Trophoblast cell (in vitro differentiated cells and primary cell): ENCODE measurements around the gene GRIK4. TPM values are rescaled to one million over a fixed set of nuclear protein-coding genes. Genes with fewer than 3 reads are reported as not detected.
A peak's percentile ranks its signal among the peaks of the same experiment; 100 is the strongest.

ENCODE experiments used
- DNase-seq, 2 donors: peaks; one replicate each; pipeline ENCODE4 v3.0.0-alpha.2; 2016
- H2AFZ ChIP-seq: 2 replicates; pipeline ENCODE4 v1.6.1; 2013; ENCODE audit warnings: low read length, moderate library complexity, mild to moderate bottlenecking; ENCODE audit not compliant: insufficient read depth, poor library complexity
- H2AK5ac ChIP-seq: 2 replicates; pipeline ENCODE4 v1.6.1; 2013; ENCODE audit warnings: mild to moderate bottlenecking, low read length
- H2BK120ac ChIP-seq: 2 replicates; pipeline ENCODE4 v1.6.1; 2013; ENCODE audit warnings: low read length, mild to moderate bottlenecking, moderate library complexity; ENCODE audit not compliant: insufficient read depth, poor library complexity
- H2BK12ac ChIP-seq: 2 replicates; pipeline ENCODE4 v1.6.1; 2013; ENCODE audit warnings: mild to moderate bottlenecking, low read length, moderate library complexity
- H2BK5ac ChIP-seq: 2 replicates; pipeline ENCODE4 v1.6.1; 2013; ENCODE audit warnings: low read length, low read depth, moderate library complexity, mild to moderate bottlenecking; ENCODE audit not compliant: poor library complexity
- H3K14ac ChIP-seq: 2 replicates; pipeline ENCODE4 v1.6.1; 2013; ENCODE audit warnings: mild to moderate bottlenecking, low read length
- H3K18ac ChIP-seq: 2 replicates; pipeline ENCODE4 v1.6.1; 2013; ENCODE audit warnings: mild to moderate bottlenecking, low read length
- H3K23ac ChIP-seq: 2 replicates; pipeline ENCODE4 v1.6.1; 2013; ENCODE audit warnings: low read length
- H3K27ac ChIP-seq: 2 replicates; pipeline ENCODE4 v1.5.1; 2013; ENCODE audit warnings: low read depth, mild to moderate bottlenecking, inconsistent platforms, low read length, moderate library complexity
- H3K27me3 ChIP-seq: 2 replicates; pipeline ENCODE4 v1.6.1; 2013; ENCODE audit warnings: inconsistent platforms, mild to moderate bottlenecking, low read length, moderate library complexity; ENCODE audit not compliant: insufficient read depth
- H3K36me3 ChIP-seq, 2 experiments: 1 replicate in 1 of 2; 2 replicates in 1 of 2; pipeline ENCODE4 v1.6.1; 2013; ENCODE audit warnings: low read length in 2 of 2, mild to moderate bottlenecking in 2 of 2, moderate library complexity in 1 of 2; ENCODE audit not compliant: insufficient read depth in 2 of 2, control insufficient read depth in 1 of 2
- H3K4ac ChIP-seq: 2 replicates; pipeline ENCODE4 v1.6.1; 2013; ENCODE audit warnings: low read depth, mild to moderate bottlenecking, low read length, moderate library complexity
- H3K4me1 ChIP-seq, 2 experiments: 1 replicate in 1 of 2; 2 replicates in 1 of 2; pipeline ENCODE4 v1.6.1; 2013; ENCODE audit warnings: low read length in 2 of 2, mild to moderate bottlenecking in 2 of 2, moderate library complexity in 1 of 2; ENCODE audit not compliant: insufficient read depth in 2 of 2, control insufficient read depth in 1 of 2
- H3K4me2 ChIP-seq: 2 replicates; pipeline ENCODE4 v1.6.1; 2013; ENCODE audit warnings: inconsistent platforms, mild to moderate bottlenecking, low read length, moderate library complexity
- H3K4me3 ChIP-seq: 2 replicates; pipeline ENCODE4 v1.5.1; 2013; ENCODE audit warnings: mild to moderate bottlenecking, low read depth, low read length, inconsistent platforms
- H3K79me1 ChIP-seq: one replicate; pipeline ENCODE4 v1.6.1; 2013; ENCODE audit warnings: low read length
- H3K79me2 ChIP-seq: 2 replicates; pipeline ENCODE4 v1.6.1; 2013; ENCODE audit warnings: low read length, mild to moderate bottlenecking; ENCODE audit not compliant: control insufficient read depth, insufficient read depth, poor library complexity
- H3K9ac ChIP-seq: 2 replicates; pipeline ENCODE4 v1.6.1; 2013; ENCODE audit warnings: mild to moderate bottlenecking, low read length
- H3K9me3 ChIP-seq: 2 replicates; pipeline ENCODE4 v1.6.1; 2013; ENCODE audit warnings: low read depth, mild to moderate bottlenecking, control low read depth, inconsistent platforms, low read length; ENCODE audit not compliant: insufficient read depth
- H4K12ac ChIP-seq: 2 replicates; pipeline ENCODE4 v1.6.1; 2013; ENCODE audit warnings: low read depth, mild to moderate bottlenecking, low read length, moderate library complexity
- H4K8ac ChIP-seq: 2 replicates; pipeline ENCODE4 v1.6.1; 2013; ENCODE audit warnings: low read depth, mild to moderate bottlenecking, low read length, moderate library complexity
- H4K91ac ChIP-seq: one replicate; pipeline ENCODE4 v1.6.1; 2013; ENCODE audit warnings: low read depth, mild to moderate bottlenecking, low read length, moderate library complexity
- WGBS: extraction: QIAGEN DNeasy Blood & Tissue Kit; methylation state at CpG from one replicate; pipeline ENCODE4 v1.1.7; 2013; ENCODE audit warnings: missing lambda C conversion rate; ENCODE audit not compliant: insufficient read length, insufficient coverage; ENCODE audit errors: extremely low coverage; 5-methylcytosine and 5-hydroxymethylcytosine counted together
- polyA plus RNA-seq: library from polyadenylated mRNA; stranded (reverse); fragments of 200-250 nt; gene quantifications from 2 replicates; pipeline ENCODE4 v1.2.3, GENCODE V29; 2013

The GRIK4 gene, protein sequence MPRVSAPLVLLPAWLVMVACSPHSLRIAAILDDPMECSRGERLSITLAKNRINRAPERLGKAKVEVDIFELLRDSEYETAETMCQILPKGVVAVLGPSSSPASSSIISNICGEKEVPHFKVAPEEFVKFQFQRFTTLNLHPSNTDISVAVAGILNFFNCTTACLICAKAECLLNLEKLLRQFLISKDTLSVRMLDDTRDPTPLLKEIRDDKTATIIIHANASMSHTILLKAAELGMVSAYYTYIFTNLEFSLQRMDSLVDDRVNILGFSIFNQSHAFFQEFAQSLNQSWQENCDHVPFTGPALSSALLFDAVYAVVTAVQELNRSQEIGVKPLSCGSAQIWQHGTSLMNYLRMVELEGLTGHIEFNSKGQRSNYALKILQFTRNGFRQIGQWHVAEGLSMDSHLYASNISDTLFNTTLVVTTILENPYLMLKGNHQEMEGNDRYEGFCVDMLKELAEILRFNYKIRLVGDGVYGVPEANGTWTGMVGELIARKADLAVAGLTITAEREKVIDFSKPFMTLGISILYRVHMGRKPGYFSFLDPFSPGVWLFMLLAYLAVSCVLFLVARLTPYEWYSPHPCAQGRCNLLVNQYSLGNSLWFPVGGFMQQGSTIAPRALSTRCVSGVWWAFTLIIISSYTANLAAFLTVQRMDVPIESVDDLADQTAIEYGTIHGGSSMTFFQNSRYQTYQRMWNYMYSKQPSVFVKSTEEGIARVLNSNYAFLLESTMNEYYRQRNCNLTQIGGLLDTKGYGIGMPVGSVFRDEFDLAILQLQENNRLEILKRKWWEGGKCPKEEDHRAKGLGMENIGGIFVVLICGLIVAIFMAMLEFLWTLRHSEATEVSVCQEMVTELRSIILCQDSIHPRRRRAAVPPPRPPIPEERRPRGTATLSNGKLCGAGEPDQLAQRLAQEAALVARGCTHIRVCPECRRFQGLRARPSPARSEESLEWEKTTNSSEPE
- polyA plus RNA-seq, result 0.22 and 0.25 TPM in 2 replicates

DNA sequence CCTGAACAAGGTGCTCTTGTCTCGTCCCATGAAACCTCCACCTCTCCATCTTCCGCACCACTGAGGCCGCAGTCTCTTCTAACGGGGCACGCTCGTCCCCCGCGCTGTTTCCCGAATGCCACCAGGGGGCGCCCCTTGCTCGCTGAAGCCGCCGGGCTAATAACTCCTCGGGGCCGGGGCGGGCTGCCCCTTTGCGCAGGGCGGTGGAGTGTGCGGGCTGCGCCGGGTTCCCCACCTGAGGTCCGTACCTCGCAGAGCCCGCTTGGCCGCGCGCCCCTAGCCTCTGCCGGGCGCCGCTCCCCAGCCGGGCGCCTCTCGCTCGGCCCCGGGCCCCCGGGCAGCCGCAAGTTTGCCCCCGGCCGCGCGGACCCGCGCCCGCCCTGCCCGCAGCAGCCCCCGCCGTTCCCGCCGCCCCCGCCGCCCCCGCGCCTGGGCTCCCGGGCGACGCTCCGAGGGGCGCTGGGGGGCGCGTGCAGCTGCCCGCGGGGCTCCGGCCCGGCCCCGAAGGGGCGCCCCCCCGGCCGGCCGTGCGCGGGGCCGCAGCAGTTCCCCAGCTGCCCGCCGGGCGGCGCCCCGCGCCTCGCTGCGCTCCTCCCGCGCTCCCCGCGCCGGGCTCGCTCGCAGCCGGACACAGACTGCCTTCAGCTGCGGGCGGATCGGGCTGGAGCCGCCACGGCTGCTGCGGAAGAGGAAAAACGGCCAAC, at the start of gene GRIK4:
Gene GRIK4, plus strand, starts transcription at position 633 of the 704 bp plus-strand sequence. CDS start 148,571 bp downstream, outside the sequence.
- Histone ChIP-seq H3K4me3 (peak within 1 kb of the TSS; percentile 66), H3K79me1 (no peaks in the 10 kb centered on the region), H2BK5ac (no peak within 1 kb of the TSS), H4K91ac (no peak within 1 kb of the TSS), H3K27ac (no peak within 1 kb of the TSS), H2AFZ (no peak within 1 kb of the TSS), H4K12ac (no peak within 1 kb of the TSS), H2BK12ac (no peak within 1 kb of the TSS), H3K23ac (no peak within 1 kb of the TSS), H3K4ac (no peak within 1 kb of the TSS), H2BK120ac (no peak within 1 kb of the TSS), H3K9ac (no peak within 1 kb of the TSS), H3K18ac (no peak within 1 kb of the TSS), H3K36me3 (no peaks in the 10 kb centered on the region), H3K79me2 (no peaks in the 10 kb centered on the region), H3K4me1 (no peaks in the 10 kb centered on the region), H3K9me3 (no peaks in the 10 kb centered on the region), H4K8ac (no peak within 1 kb of the TSS), H2AK5ac (no peak within 1 kb of the TSS), H3K4me2 (peak within 1 kb of the TSS; percentile 81), H3K27me3 (peaks cover 11% of the 10 kb centered on the region), H3K14ac (no peak within 1 kb of the TSS)
- WGBS, result no CpG with 5 or more reads among the region's 95 CpGs
- DNase-seq, result peak; percentile 68 to 94

- no peak overlapping the region for H4K91ac ChIP-seq
- no peak overlapping the region for H3K23ac ChIP-seq
- H3K27ac ChIP-seq, result no peak overlapping the region
- H4K8ac ChIP-seq, result no peak overlapping the region
- no peak overlapping the region for H3K4me3 ChIP-seq
- H3K18ac ChIP-seq, result no peak overlapping the region
- no peaks in the 10 kb centered on the region for H3K9me3 ChIP-seq
- H3K79me1 ChIP-seq, result no peaks in the 10 kb centered on the region
- H3K4me1 ChIP-seq, result no peaks in the 10 kb centered on the region
- no peak overlapping the region for H2BK120ac ChIP-seq
- H2AFZ ChIP-seq, result no peak overlapping the region
- no CpG with 5 or more reads among the region's 2 CpGs for WGBS
- no peak for DNase-seq
- H2BK12ac ChIP-seq, result no peak overlapping the region
- H3K4me2 ChIP-seq, result no peak overlapping the region
- no peaks in the 10 kb centered on the region for H3K79me2 ChIP-seq
- no peak overlapping the region for H2BK5ac ChIP-seq
- no peak overlapping the region for H4K12ac ChIP-seq
- H3K14ac ChIP-seq, result no peak overlapping the region
- no peak overlapping the region for H2AK5ac ChIP-seq
- no peak overlapping the region for H3K4ac ChIP-seq
- H3K9ac ChIP-seq, result no peak overlapping the region
- peaks cover 8 to 17% of the 10 kb centered on the region in 2 experiments for H3K36me3 ChIP-seq
- H3K27me3 ChIP-seq, result no peaks in the 10 kb centered on the region
Observed at GRCh38 chr11:120462825-120463224, 48.7 kb upstream of the GRIK4 start.

DNA sequence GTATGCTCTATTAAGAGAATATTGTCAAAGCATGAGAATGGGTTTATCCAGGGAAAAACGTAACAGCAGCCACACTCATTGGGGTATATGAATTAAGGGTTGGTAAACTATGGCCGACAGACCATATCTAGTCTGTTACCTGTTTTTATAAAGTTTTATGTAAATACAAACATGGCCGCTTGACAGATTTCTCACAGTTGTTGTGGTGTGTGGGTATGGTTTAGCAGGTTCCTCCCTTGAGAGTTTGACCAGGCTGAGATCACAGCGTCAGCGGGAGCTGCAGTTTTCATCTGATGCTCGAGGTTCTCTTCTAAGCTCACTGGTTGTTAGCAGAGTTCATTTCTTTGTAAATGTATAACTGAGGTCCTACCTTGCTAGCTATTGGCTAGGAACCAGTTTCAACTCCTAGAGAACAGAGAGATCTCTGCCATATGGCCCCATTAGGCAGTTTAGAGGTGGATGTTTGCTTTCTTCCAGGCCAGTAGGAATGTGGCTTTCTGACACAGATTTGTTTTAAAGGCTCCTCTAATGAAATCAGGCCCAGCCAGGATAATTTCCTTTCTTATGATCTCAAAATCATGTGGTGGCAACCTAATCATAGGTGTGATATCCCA, 45.5 kb upstream of the GRIK4 start:
- no CpG with 5 or more reads among the region's 6 CpGs for WGBS
- Histone ChIP-seq H3K23ac (no peak overlapping the region), H2AK5ac (no peak overlapping the region), H3K4me2 (no peak overlapping the region), H3K27ac (no peak overlapping the region), H3K79me1 (no peaks in the 10 kb centered on the region), H2BK120ac (no peak overlapping the region), H2AFZ (no peak overlapping the region), H3K14ac (no peak overlapping the region), H4K91ac (no peak overlapping the region), H4K12ac (no peak overlapping the region), H3K27me3 (no peaks in the 10 kb centered on the region), H2BK5ac (no peak overlapping the region), H2BK12ac (no peak overlapping the region), H3K79me2 (no peaks in the 10 kb centered on the region), H3K4me1 (no peaks in the 10 kb centered on the region), H3K4me3 (no peak overlapping the region), H3K18ac (no peak overlapping the region), H3K9ac (no peak overlapping the region), H3K4ac (no peak overlapping the region), H3K9me3 (no peaks in the 10 kb centered on the region), H3K36me3 (peaks cover 8 to 14% of the 10 kb centered on the region in 2 experiments), H4K8ac (no peak overlapping the region)
- DNase-seq, result no peak

- Histone ChIP-seq H3K4me1 (no peaks in the 10 kb centered on the region), H3K27me3 (no peaks in the 10 kb centered on the region), H3K18ac (no peak overlapping the region)
Observed at GRCh38 chr11:120467627-120468026, 43.9 kb upstream of the GRIK4 start.

More at GRCh38 chr11:120467627-120468026, 43.9 kb upstream of the GRIK4 start:
- no peaks in the 10 kb centered on the region for H3K79me1 ChIP-seq
- no peaks in the 10 kb centered on the region for H3K9me3 ChIP-seq
- no peak overlapping the region for H3K14ac ChIP-seq
- WGBS, result no CpG with 5 or more reads among the region's 6 CpGs
- H3K4me3 ChIP-seq, result no peak overlapping the region
- no peak for DNase-seq
- H3K79me2 ChIP-seq, result no peaks in the 10 kb centered on the region
- no peak overlapping the region for H2BK12ac ChIP-seq
- no peak overlapping the region for H2AK5ac ChIP-seq
- H3K4me2 ChIP-seq, result no peak overlapping the region
- no peak overlapping the region for H4K91ac ChIP-seq
- no peak overlapping the region for H4K8ac ChIP-seq
- peaks cover 8 to 10% of the 10 kb centered on the region in 2 experiments for H3K36me3 ChIP-seq
- no peak overlapping the region for H2BK5ac ChIP-seq
- no peak overlapping the region for H3K4ac ChIP-seq
- H4K12ac ChIP-seq, result no peak overlapping the region
- no peak overlapping the region for H2AFZ ChIP-seq
- H3K23ac ChIP-seq, result no peak overlapping the region
- H3K9ac ChIP-seq, result no peak overlapping the region
- no peak overlapping the region for H3K27ac ChIP-seq
- H2BK120ac ChIP-seq, result no peak overlapping the region
